Activated B cell treated with CpG ODN at 0.5 μM for 24 hours (primary cell): ENCODE measurements around the gene NDEL1. TPM values are rescaled to one million over a fixed set of nuclear protein-coding genes. Genes with fewer than 3 reads are reported as not detected.

Experiments
- ATAC-seq: fragments of 200-7000 bp; cut with Tn5 transposase; one replicate; pipeline ENCODE4 v1.10.0; 2021; ENCODE audit warnings: low read depth, mild to moderate bottlenecking, moderate library complexity
- CTCF ChIA-PET: fragments of 350-600 bp; sonication (Branson Sonifier 250); formaldehyde crosslinking; loops from one replicate; lab custom pipeline; 2021; ENCODE audit warnings: antibody characterized with exemption; lab: Charles Lee
- POLR2A ChIA-PET: fragments of 350-600 bp; sonication (Branson Sonifier 250); formaldehyde crosslinking; loops from one replicate; lab custom pipeline; 2021; ENCODE audit warnings: antibody characterized with exemption; lab: Charles Lee
- DNase-seq: peaks from one replicate; pipeline ENCODE4 v3.0.0; 2022
- H3K27ac Mint-ChIP-seq: one replicate; pipeline ENCODE4 v1.8.0; 2020; ENCODE audit warnings: mixed read lengths
- H3K27me3 Mint-ChIP-seq: one replicate; pipeline ENCODE4 v1.8.0; 2021; ENCODE audit warnings: mixed read lengths
- H3K36me3 Mint-ChIP-seq: one replicate; pipeline ENCODE4 v1.8.0; 2021; ENCODE audit warnings: low read depth, mixed read lengths
- H3K4me1 Mint-ChIP-seq: one replicate; pipeline ENCODE4 v1.8.0; 2021; ENCODE audit warnings: mixed read lengths
- H3K4me3 Mint-ChIP-seq: one replicate; pipeline ENCODE4 v1.8.0; 2020; ENCODE audit warnings: mild to moderate bottlenecking, mixed read lengths
- H3K9me3 Mint-ChIP-seq: one replicate; pipeline ENCODE4 v1.8.0; 2020; ENCODE audit warnings: mixed read lengths
- intact Hi-C: fragments of 100-400 bp; cut with micrococcal nuclease; formaldehyde crosslinking; loops from one replicate; pipeline ENCODE4 v1.15.1; 2024
- total RNA-seq: library from RNA; stranded (reverse); gene quantifications from 2 replicates; pipeline ENCODE4 v1.2.3, GENCODE V29; 2022
- TF ChIP-seq, protein P1 (sequence below): fragments of 200-600 bp; IDR thresholded peaks from one replicate; pipeline ENCODE4 v1.8.0; 2022; ENCODE audit warnings: antibody characterized with exemption, mild to moderate bottlenecking

The NDEL1 gene
- total RNA-seq, 1 donor from 2014 or later: 82.6 TPM

DNA sequence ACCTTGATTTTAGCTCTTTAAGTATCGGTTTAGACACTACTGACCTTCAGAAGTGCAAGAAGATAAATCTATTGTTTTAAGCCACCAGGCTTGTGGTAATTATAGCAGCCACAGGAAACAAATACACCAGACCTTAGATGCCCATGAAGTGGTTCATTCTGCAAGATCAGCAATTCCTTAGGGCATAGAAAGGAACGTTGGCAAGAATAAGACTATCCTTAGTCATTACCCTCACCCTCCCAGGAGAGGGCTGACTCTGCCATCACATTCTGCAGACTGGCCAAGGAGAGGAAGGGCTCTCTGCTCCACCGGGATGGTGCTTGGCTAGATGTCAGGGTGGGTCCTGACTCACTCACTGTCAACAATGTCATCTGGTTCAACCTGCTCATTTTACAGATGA is 14.1 kb upstream of the NDEL1 start:
- Mint-ChIP-seq H3K4me1 (no peaks in the 10 kb centered on the region), H3K4me3 (no peak overlapping the region), H3K36me3 (no peaks in the 10 kb centered on the region), H3K27ac (no peak overlapping the region), H3K27me3 (peaks cover 43% of the 10 kb centered on the region), H3K9me3 (no peaks in the 10 kb centered on the region)
- DNase-seq: no peak
- ChIA-PET POLR2A (no interaction called here), CTCF (interaction anchor here (2.2 kb wide), 1 partner anchor 11 kb away, joined by 10 read pairs; no protein-coding TSS in a partner anchor)
- intact Hi-C loops: no loop called here
- no peak for ATAC-seq
- TF ChIP-seq, protein P1, sequence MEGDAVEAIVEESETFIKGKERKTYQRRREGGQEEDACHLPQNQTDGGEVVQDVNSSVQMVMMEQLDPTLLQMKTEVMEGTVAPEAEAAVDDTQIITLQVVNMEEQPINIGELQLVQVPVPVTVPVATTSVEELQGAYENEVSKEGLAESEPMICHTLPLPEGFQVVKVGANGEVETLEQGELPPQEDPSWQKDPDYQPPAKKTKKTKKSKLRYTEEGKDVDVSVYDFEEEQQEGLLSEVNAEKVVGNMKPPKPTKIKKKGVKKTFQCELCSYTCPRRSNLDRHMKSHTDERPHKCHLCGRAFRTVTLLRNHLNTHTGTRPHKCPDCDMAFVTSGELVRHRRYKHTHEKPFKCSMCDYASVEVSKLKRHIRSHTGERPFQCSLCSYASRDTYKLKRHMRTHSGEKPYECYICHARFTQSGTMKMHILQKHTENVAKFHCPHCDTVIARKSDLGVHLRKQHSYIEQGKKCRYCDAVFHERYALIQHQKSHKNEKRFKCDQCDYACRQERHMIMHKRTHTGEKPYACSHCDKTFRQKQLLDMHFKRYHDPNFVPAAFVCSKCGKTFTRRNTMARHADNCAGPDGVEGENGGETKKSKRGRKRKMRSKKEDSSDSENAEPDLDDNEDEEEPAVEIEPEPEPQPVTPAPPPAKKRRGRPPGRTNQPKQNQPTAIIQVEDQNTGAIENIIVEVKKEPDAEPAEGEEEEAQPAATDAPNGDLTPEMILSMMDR: no peak

GRCh38 chr17:8426094-8426720 is 9.5 kb upstream of the NDEL1 start:
- POLR2A ChIA-PET: no interaction called here
- DNase-seq (no peak), ATAC-seq (no peak)
- Mint-ChIP-seq H3K36me3 (no peaks in the 10 kb centered on the region), H3K9me3 (no peaks in the 10 kb centered on the region), H3K4me3 (no peak overlapping the region), H3K27ac (no peak overlapping the region), H3K4me1 (no peaks in the 10 kb centered on the region), H3K27me3 (peaks cover 22% of the 10 kb centered on the region)
- intact Hi-C loops: no loop called here
- TF ChIP-seq, protein P1: no peak
- CTCF ChIA-PET: no interaction called here

- no peak for ATAC-seq
- Mint-ChIP-seq H3K9me3 (no peaks in the 10 kb centered on the region), H3K4me3 (no peak overlapping the region), H3K4me1 (no peaks in the 10 kb centered on the region), H3K36me3 (no peaks in the 10 kb centered on the region), H3K27me3 (peaks cover 19% of the 10 kb centered on the region), H3K27ac (no peak overlapping the region)
- no peak for DNase-seq
- ChIA-PET POLR2A (no interaction called here), CTCF (no interaction called here)
- intact Hi-C loops: no loop called here
- TF ChIP-seq, protein P1: no peak
These were observed 8.9 kb upstream of the NDEL1 start for GRCh38 chr17:8426802-8427201.

DNA sequence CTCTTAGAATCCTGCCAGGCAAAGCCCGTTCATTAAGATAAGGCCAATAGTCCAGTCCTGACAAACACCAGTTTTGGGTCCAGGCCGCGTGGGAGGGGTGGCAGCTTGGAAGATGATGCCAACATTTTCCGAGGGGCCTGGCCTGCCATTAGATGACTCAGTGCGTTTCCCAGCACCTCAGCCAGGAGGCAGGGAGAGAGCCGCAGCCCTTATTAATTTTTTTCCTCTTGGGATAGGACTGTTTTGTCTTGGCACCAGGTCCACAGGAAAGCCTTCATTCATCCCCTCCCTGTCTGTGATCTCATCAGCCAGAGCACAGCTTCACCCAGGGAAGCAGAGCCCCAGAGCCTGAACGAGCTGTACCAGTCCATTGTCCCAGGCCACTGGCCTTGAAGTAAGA is 4.7 kb upstream of the NDEL1 start:
- Mint-ChIP-seq H3K4me1 (peaks cover 6% of the 10 kb centered on the region), H3K36me3 (no peaks in the 10 kb centered on the region), H3K9me3 (no peaks in the 10 kb centered on the region), H3K4me3 (no peak overlapping the region), H3K27me3 (peaks cover 5% of the 10 kb centered on the region), H3K27ac (no peak overlapping the region)
- DNase-seq (no peak), ATAC-seq (no peak)
- ChIA-PET CTCF (no interaction called here), POLR2A (interaction anchor here (0.6 kb wide), 1 partner anchor 19 kb away, joined by 3 read pairs; no protein-coding TSS in a partner anchor)
- intact Hi-C loops: no loop called here
- TF ChIP-seq, protein P1: no peak

- no peaks in the 10 kb centered on the region for H3K9me3 Mint-ChIP-seq
- POLR2A ChIA-PET: interaction anchor here (0.8 to 1.9 kb wide), 15 partner anchors 43 to 584 kb away, joined by 3 to 11 read pairs (median 5); partner anchors contain the start of genes KRABD2, MYH10, PIK3R5 and SLC25A35
These were observed 622 bp downstream of the NDEL1 start for GRCh38 chr17:8436169-8436843.

More at GRCh38 chr17:8436169-8436843, 622 bp downstream of the NDEL1 start:
- TF ChIP-seq, protein P1: no peak
- CTCF ChIA-PET: interaction anchor here (0.6 to 1.5 kb wide), 4 partner anchors 25 to 59 kb away, joined by 3 to 4 read pairs (median 3); partner anchors contain the start of gene RPL26
- no peak for DNase-seq
- peaks cover 25% of the 10 kb centered on the region for H3K36me3 Mint-ChIP-seq
- ATAC-seq: peak; percentile 52
- no peaks in the 10 kb centered on the region for H3K27me3 Mint-ChIP-seq
- peaks cover 38% of the 10 kb centered on the region for H3K4me1 Mint-ChIP-seq
- intact Hi-C loops: loop anchor here (2.0 to 5.0 kb wide), 3 partner anchors 190 to 1994 kb away; partner anchors contain the start of gene PIMREG
- H3K4me3 Mint-ChIP-seq: peak overlapping the region; percentile 90
- peak overlapping the region; percentile 85 for H3K27ac Mint-ChIP-seq
